Esophagus mucosa (tissue), 1 donor: Measurements from ENCODE around the gene SND1. TPM values are rescaled to one million over a fixed set of nuclear protein-coding genes. Genes with fewer than 3 reads are reported as not detected.

Experiments used
- ATAC-seq: fragments of 200-7000 bp; cut with Tn5 transposase; one replicate; pipeline ENCODE4 v1.9.1; 2020
- total RNA-seq: library from RNA; stranded (reverse); gene quantifications from one replicate; pipeline ENCODE4 v1.2.4, GENCODE V29; 2023
- donor health status: DM: yes; HTN: yes; CAD: no.

The SND1 gene
- total RNA-seq, 1 donor from 2014 or later = 115 TPM

- ATAC-seq = no peak
Measured at GRCh38 chr7:127689194-127689772, 37.3 kb downstream of the SND1 start.

- no peak for ATAC-seq
Measured at GRCh38 chr7:127690337-127690736, 38.3 kb downstream of the SND1 start.

- ATAC-seq = no peak
Measured at GRCh38 chr7:127690806-127691205, 38.8 kb downstream of the SND1 start.

GRCh38 chr7:127692200-127692599 lies 40.2 kb downstream of the SND1 start:
- no peak for ATAC-seq

GRCh38 chr7:127699853-127700252 lies 47.9 kb downstream of the SND1 start:
- ATAC-seq = no peak

- no peak for ATAC-seq
Measured at GRCh38 chr7:127702052-127702652, 50.2 kb downstream of the SND1 start.

GRCh38 chr7:127702938-127703337 lies 50.9 kb downstream of the SND1 start:
- no peak for ATAC-seq

GRCh38 chr7:127704211-127704610 lies 52.2 kb downstream of the SND1 start:
- peak; percentile 41 for ATAC-seq

GRCh38 chr7:127705461-127705959 lies 53.5 kb downstream of the SND1 start:
- no peak for ATAC-seq

GRCh38 chr7:127706766-127707165 lies 54.8 kb downstream of the SND1 start:
- no peak for ATAC-seq

- ATAC-seq = no peak
Measured at GRCh38 chr7:127708201-127708600, 56.2 kb downstream of the SND1 start.

- ATAC-seq = peak; percentile 69
Measured at GRCh38 chr7:127708788-127709187, 56.8 kb downstream of the SND1 start.

- no peak for ATAC-seq
Measured at GRCh38 chr7:127710635-127711034, 58.6 kb downstream of the SND1 start.

- ATAC-seq = no peak
Measured at GRCh38 chr7:127711872-127712271, 59.9 kb downstream of the SND1 start.

GRCh38 chr7:127713006-127713405 lies 61.0 kb downstream of the SND1 start:
- ATAC-seq = no peak

- ATAC-seq = peak; percentile 51
Measured at GRCh38 chr7:127713758-127714157, 61.8 kb downstream of the SND1 start.

GRCh38 chr7:127715272-127715671 lies 63.3 kb downstream of the SND1 start:
- no peak for ATAC-seq

- ATAC-seq = no peak
Measured at GRCh38 chr7:127715901-127716300, 63.9 kb downstream of the SND1 start.

- no peak for ATAC-seq
Measured at GRCh38 chr7:127717502-127718339, 65.7 kb downstream of the SND1 start.

GRCh38 chr7:127718340-127718679 lies 66.3 kb downstream of the SND1 start:
- no peak for ATAC-seq

- no peak for ATAC-seq
Measured at GRCh38 chr7:127726476-127726875, 74.5 kb downstream of the SND1 start.

GRCh38 chr7:127730658-127731276 lies 78.8 kb downstream of the SND1 start:
- no peak for ATAC-seq

- no peak for ATAC-seq
Measured at GRCh38 chr7:127731431-127732080, 79.6 kb downstream of the SND1 start.
